ENCODE data around the gene PCDH12.

The PCDH12 gene

DNA sequence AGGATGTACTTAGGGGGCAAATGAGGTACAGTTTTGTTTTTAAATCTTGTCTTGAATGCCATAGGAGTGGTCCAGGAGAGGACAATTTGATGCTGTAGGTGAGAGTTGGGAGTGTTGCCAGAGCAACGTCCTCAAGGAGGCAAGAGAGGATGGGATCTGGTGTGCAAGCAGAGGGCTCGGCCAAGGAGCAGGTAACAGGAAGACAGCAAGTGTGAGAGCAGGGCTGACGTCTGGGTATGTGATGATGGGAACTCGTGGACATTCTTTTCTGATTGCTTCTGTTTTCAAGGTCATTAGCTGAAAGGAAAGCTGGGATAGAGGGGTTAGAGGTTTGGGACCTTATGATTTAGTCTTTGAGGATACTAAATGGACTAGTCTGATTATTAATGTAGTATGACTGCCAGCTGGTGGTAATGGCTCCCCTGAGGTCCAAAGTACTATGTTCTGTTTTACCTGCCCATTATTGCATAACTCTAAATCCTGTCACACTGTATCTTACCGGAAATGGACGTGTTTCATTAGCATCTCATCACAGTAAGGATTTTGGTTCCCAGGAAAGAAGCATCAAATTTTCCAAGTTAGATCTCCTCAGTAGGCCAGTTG is 39.5 kb upstream of the PCDH12 start:
- Histone ChIP-seq H3K79me2 (ENCODE audit: control insufficient read depth, low read length) (no peaks in the 10 kb centered on the region), H3K4me2 (ENCODE audit: low read length) (no peak overlapping the region), H3K27ac (ENCODE audit: low read depth, low read length) (no peak overlapping the region), H3K9me3 (ENCODE audit: control insufficient read depth, insufficient read depth, low read length) (no peaks in the 10 kb centered on the region), H3K4me3 (ENCODE audit: low read length) (no peak overlapping the region), H4K20me1 (ENCODE audit: control insufficient read depth, insufficient read depth, low read depth, low read length) (no peaks in the 10 kb centered on the region), H3K9me2 (replicated peaks; ENCODE audit: control insufficient read depth, low read length) (no peaks in the 10 kb centered on the region), H3K27me3 (ENCODE audit: control insufficient read depth, low read length) (no peaks in the 10 kb centered on the region), H3F3A (ENCODE audit: control insufficient read depth, insufficient read depth) (no peaks in the 10 kb centered on the region), H3K4me1 (ENCODE audit: control insufficient read depth, low read length) (no peaks in the 10 kb centered on the region), H3K36me3 (ENCODE audit: control insufficient read depth, low read length) (peaks cover 31% of the 10 kb centered on the region)
- TF ChIP-seq, protein P1, sequence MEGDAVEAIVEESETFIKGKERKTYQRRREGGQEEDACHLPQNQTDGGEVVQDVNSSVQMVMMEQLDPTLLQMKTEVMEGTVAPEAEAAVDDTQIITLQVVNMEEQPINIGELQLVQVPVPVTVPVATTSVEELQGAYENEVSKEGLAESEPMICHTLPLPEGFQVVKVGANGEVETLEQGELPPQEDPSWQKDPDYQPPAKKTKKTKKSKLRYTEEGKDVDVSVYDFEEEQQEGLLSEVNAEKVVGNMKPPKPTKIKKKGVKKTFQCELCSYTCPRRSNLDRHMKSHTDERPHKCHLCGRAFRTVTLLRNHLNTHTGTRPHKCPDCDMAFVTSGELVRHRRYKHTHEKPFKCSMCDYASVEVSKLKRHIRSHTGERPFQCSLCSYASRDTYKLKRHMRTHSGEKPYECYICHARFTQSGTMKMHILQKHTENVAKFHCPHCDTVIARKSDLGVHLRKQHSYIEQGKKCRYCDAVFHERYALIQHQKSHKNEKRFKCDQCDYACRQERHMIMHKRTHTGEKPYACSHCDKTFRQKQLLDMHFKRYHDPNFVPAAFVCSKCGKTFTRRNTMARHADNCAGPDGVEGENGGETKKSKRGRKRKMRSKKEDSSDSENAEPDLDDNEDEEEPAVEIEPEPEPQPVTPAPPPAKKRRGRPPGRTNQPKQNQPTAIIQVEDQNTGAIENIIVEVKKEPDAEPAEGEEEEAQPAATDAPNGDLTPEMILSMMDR (IDR thresholded peaks at IDR 0.05; ENCODE audit: low read depth, low read length, poor library complexity, severe bottlenecking), result no peak
- TF ChIP-seq EZH2phosphoT487 (IDR thresholded peaks at IDR 0.05; ENCODE audit: borderline replicate concordance, low read length), result no peak

DNA sequence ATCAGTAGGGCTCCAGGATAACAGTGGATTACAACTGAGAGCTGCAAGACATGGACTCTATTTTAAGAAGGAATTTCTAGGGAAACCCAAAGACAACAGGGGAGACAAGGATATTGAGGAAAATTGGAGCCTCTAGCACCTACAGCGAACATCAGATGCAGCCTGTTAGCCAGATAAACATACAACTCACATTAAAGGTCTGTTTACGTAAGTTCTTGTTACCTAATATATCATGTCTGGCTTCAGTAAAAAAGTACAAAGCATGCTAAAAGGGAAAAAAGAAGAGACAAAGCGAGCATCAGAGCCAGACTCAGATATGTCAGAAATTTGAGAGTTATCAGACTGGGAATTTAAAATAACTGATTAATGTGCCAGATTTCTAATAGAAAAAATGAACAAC is 37.7 kb upstream of the PCDH12 start:
- H3K4me1 ChIP-seq (ENCODE audit: control insufficient read depth, low read length), result no peaks in the 10 kb centered on the region
- H3K36me3 ChIP-seq (ENCODE audit: control insufficient read depth, low read length), result peaks cover 28% of the 10 kb centered on the region
- no peaks in the 10 kb centered on the region for H3K79me2 ChIP-seq (ENCODE audit: control insufficient read depth, low read length)
- H3K27me3 ChIP-seq (ENCODE audit: control insufficient read depth, low read length), result no peaks in the 10 kb centered on the region
- 0 out of 2 replicates have a peak, but pooled peaks cover 3% of the 10 kb centered on the region for H3F3A ChIP-seq (ENCODE audit: control insufficient read depth, insufficient read depth)
- TF ChIP-seq, protein P1 (IDR thresholded peaks at IDR 0.05; ENCODE audit: low read depth, low read length, poor library complexity, severe bottlenecking), result no peak
- TF ChIP-seq EZH2phosphoT487 (IDR thresholded peaks at IDR 0.05; ENCODE audit: borderline replicate concordance, low read length), result no peak
- no peak overlapping the region for H3K27ac ChIP-seq (ENCODE audit: low read depth, low read length)
- H4K20me1 ChIP-seq (ENCODE audit: control insufficient read depth, insufficient read depth, low read depth, low read length), result no peaks in the 10 kb centered on the region
- no peak overlapping the region for H3K4me2 ChIP-seq (ENCODE audit: low read length)
- no peak overlapping the region for H3K4me3 ChIP-seq (ENCODE audit: low read length)
- no peaks in the 10 kb centered on the region for H3K9me2 ChIP-seq (replicated peaks; ENCODE audit: control insufficient read depth, low read length)
- no peaks in the 10 kb centered on the region for H3K9me3 ChIP-seq (ENCODE audit: control insufficient read depth, insufficient read depth, low read length)

DNA sequence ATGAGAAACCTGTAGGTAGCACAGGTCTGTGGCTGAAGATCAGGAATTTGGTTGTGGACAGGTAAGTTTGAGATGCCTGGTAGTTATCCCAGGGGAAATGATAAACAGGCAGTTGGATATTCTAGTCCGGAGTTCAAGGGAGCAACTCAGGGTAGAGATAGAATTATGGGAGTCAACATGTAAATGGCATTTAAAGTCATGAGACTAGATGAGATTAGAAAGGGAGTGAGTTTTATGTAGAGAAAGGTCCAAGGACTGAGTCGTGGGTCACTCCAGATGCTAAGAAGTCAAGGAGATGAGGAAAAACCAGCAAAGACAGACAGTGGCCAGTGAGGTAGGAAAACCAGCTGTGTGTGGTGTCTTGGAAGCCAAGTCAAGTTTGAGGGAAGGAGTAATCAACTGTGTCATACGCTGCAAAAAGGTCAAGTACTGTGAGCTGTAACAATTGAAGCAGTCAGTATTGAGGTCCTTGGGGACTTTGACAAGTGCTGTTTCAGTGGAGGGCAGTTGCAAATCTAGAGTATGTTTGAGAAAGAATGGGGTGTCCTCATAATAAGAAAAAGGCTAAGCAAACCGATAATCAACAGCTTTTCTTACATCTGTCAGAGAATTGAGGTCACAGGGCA is 36.6 kb upstream of the PCDH12 start:
- no peak overlapping the region for H3K4me2 ChIP-seq (ENCODE audit: low read length)
- TF ChIP-seq, protein P1 (IDR thresholded peaks at IDR 0.05; ENCODE audit: low read depth, low read length, poor library complexity, severe bottlenecking), result no peak
- no peak for TF ChIP-seq EZH2phosphoT487 (IDR thresholded peaks at IDR 0.05; ENCODE audit: borderline replicate concordance, low read length)
- no peak overlapping the region for H3K27ac ChIP-seq (ENCODE audit: low read depth, low read length)
- no peaks in the 10 kb centered on the region for H4K20me1 ChIP-seq (ENCODE audit: control insufficient read depth, insufficient read depth, low read depth, low read length)
- H3K9me2 ChIP-seq (replicated peaks; ENCODE audit: control insufficient read depth, low read length), result no peaks in the 10 kb centered on the region
- H3K9me3 ChIP-seq (ENCODE audit: control insufficient read depth, insufficient read depth, low read length), result no peaks in the 10 kb centered on the region
- H3K36me3 ChIP-seq (ENCODE audit: control insufficient read depth, low read length), result peaks cover 29% of the 10 kb centered on the region
- no peak overlapping the region for H3K4me3 ChIP-seq (ENCODE audit: low read length)
- 0 out of 2 replicates have a peak, but pooled peaks cover 3% of the 10 kb centered on the region for H3F3A ChIP-seq (ENCODE audit: control insufficient read depth, insufficient read depth)
- H3K4me1 ChIP-seq (ENCODE audit: control insufficient read depth, low read length), result no peaks in the 10 kb centered on the region
- H3K79me2 ChIP-seq (ENCODE audit: control insufficient read depth, low read length), result no peaks in the 10 kb centered on the region
- H3K27me3 ChIP-seq (ENCODE audit: control insufficient read depth, low read length), result no peaks in the 10 kb centered on the region
